OCI-M2 (cell line): ENCODE results near the gene RNF212B.
A peak's percentile ranks its signal among the peaks of the same experiment; 100 is the strongest.

Experiments used
- DNase-seq: peaks from one replicate; lab custom pipeline; 2025; ENCODE audit not compliant: unreplicated experiment; lab: John Stamatoyannopoulos, UW

Gene RNF212B

GRCh38 chr14:23294734-23295561 is 57.2 kb downstream of the RNF212B start:
- no peak for DNase-seq

- no peak for DNase-seq
Observed at GRCh38 chr14:23296012-23296777, 58.5 kb downstream of the RNF212B start.

GRCh38 chr14:23297096-23297495 is 59.4 kb downstream of the RNF212B start:
- DNase-seq: no peak

- DNase-seq: no peak
Observed at GRCh38 chr14:23297611-23298277, 60.0 kb downstream of the RNF212B start.

GRCh38 chr14:23299211-23299957 is 61.6 kb downstream of the RNF212B start:
- DNase-seq: no peak

- no peak for DNase-seq
Observed at GRCh38 chr14:23299986-23300686, 62.4 kb downstream of the RNF212B start.

GRCh38 chr14:23300687-23301223 is 63.0 kb downstream of the RNF212B start:
- no peak for DNase-seq

GRCh38 chr14:23301288-23301968 is 63.7 kb downstream of the RNF212B start:
- peak; percentile 97 for DNase-seq

- no peak for DNase-seq
Observed at GRCh38 chr14:23301969-23302289, 64.2 kb downstream of the RNF212B start.

- no peak for DNase-seq
Observed at GRCh38 chr14:23302290-23303225, 64.8 kb downstream of the RNF212B start, which contains the start of gene PPP1R3E. PPP1R3E (minus strand) TSS chr14:23302859; CDS start chr14:23302576, 283 bp downstream.

DNA sequence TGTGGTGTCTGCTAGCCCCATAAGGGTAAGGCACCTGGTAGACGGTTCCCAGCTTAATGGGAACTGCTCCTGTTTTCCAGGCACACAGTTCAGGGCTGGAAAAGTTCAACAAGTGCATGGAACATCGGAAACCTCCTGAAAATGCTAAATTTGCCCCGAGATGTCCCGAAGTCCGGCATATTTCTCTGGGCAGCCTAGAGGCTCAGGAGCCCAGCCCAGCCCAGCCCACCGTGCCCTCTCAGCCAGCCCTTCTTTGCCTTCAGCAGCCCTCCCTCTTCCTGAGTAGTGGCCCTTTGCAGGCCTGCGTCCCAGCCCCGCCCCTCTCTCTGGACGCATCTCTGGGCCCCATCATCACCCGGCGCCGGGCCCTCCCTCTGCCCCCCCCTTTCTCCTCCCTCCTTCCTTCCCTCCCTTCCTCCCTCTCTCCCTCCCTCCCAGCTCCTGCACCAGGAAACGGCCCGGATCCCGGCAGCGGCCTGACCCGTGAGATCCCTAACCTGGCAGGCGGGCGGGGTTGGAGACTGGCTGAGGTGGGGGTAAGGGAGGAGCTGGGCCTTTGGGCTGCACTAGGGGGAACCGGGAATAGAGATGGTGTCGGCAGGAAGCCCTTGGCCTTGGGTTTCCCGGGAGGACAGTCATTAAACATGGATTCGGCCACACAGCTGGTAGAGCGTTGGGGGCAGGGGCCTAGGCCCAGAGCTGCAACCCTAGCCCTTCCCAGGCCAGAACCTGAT is 68.8 kb downstream of the RNF212B start, which contains the start of gene BCL2L2:
BCL2L2 (plus strand) TSS at position 422 of the 734 bp plus-strand sequence. CDS start 935 bp downstream, outside the sequence.
- no peak for DNase-seq

DNA sequence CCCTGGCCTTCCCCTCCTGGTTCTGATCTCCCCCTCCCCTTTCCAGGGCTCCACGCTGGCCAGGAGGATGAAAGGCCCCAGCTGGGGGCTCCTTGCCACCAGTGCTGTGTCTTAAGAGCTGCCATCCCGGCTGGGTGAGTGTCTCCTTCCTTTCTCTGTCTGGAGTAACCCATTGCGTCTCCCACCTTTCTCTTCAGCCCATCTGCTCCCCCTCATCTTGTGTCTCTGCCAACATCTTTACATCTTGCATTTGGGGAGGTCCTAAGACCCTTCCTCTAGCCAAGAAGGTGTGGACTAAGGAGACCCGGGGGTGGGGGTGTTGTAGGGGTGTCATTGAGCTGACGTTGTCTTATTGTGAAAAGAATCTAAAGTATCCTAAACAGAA is 69.4 kb downstream of the RNF212B start:
- DNase-seq: no peak

- no peak for DNase-seq
Observed at GRCh38 chr14:23307687-23308644, 70.2 kb downstream of the RNF212B start.

DNA sequence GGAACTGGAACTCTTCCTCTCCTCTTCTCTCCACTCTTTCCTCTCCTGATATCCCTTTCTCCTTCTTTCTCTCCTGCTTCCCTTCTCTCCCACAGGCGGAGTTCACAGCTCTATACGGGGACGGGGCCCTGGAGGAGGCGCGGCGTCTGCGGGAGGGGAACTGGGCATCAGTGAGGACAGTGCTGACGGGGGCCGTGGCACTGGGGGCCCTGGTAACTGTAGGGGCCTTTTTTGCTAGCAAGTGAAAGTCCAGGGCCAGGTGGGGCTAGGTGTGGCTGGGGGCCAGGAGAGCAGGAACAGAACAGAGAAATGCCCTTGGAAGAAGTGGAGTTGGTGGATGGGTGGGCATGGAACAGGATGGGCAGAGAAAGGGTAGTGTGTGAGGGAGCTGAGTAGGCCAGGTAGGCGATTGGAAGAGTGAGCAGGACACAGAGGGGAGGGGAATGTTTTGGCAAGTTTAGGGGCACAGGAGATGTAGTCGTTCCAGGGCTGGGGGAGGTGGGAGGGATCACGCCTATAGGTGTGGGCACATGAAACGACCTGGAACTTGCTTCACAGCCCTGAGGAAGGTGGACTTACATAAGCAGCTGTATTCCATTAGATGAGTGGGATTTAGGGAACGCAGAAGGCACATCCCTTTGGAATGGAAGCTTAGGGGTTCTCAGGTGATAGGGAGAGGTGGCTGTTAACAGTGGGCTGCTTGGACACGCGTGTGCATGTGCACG is 71.1 kb downstream of the RNF212B start:
- no peak for DNase-seq

GRCh38 chr14:23310546-23310945 is 72.8 kb downstream of the RNF212B start:
- DNase-seq: no peak

GRCh38 chr14:23316300-23316699 is 78.6 kb downstream of the RNF212B start:
- DNase-seq: no peak
